Transverse colon (tissue), 4 donors: Measurements from ENCODE around the gene TENM4. TPM values are rescaled to one million over a fixed set of nuclear protein-coding genes. Genes with fewer than 3 reads are reported as not detected.

Source experiments
- DNase-seq: peaks from one replicate; pipeline ENCODE4 v3.0.0-alpha.2; 2019
- H3K27ac ChIP-seq, 4 donors: fragments of 200-600 bp; sonication (generic); 2 replicates each; pipeline ENCODE4 v1.5.1; 2016 to 2018; ENCODE audit warnings: inconsistent platforms in 4 of 4
- H3K27me3 ChIP-seq: fragments of 200-600 bp; sonication (generic); 2 replicates; pipeline ENCODE4 v1.5.1; 2017; ENCODE audit warnings: inconsistent platforms
- H3K36me3 ChIP-seq, 4 donors: fragments of 200-600 bp; sonication (generic); 2 replicates each; pipeline ENCODE4 v1.5.1; 2017 to 2019; ENCODE audit warnings: inconsistent platforms in 4 of 4
- H3K4me1 ChIP-seq, 4 donors: fragments of 200-600 bp; sonication (generic); 2 replicates each; pipeline ENCODE4 v1.5.1; 2017 to 2020; ENCODE audit warnings: inconsistent platforms in 4 of 4
- H3K4me3 ChIP-seq, 4 donors: fragments of 200-600 bp; sonication (generic); 1 replicate in 1 of 4; 2 replicates in 3 of 4; pipeline versions ENCODE4 v1.5.1 to v1.6.1; 2017 to 2019; ENCODE audit warnings: inconsistent platforms in 4 of 4
- H3K9me3 ChIP-seq, 2 donors: fragments of 200-600 bp; sonication (generic); 2 replicates each; pipeline ENCODE4 v1.5.1; 2017 to 2019; ENCODE audit warnings: inconsistent platforms in 2 of 2
- CTCF ChIP-seq, 5 experiments: fragments of 200-600 bp in 3 of 5; fragments of 450-650 bp in 2 of 5; sonication (generic) in 3 of 5; IDR thresholded peaks; 1 replicate in 2 of 5; 2 replicates in 3 of 5; pipeline ENCODE4 v1.5.1; 2016 to 2017; ENCODE audit warnings: antibody characterized with exemption in 5 of 5, inconsistent platforms in 3 of 5, mild to moderate bottlenecking in 2 of 5, moderate library complexity in 1 of 5
- EP300 ChIP-seq: sonication (generic); formaldehyde crosslinking; IDR thresholded peaks from one replicate; pipeline ENCODE4 v1.6.1; 2017; ENCODE audit warnings: antibody characterized with exemption, low read depth
- POLR2A ChIP-seq: fragments of 450-650 bp; IDR thresholded peaks from one replicate; pipeline ENCODE4 v1.6.1; 2016; ENCODE audit warnings: antibody characterized with exemption, mild to moderate bottlenecking, moderate library complexity
- POLR2AphosphoS5 ChIP-seq, 3 donors: sonication (generic); formaldehyde crosslinking; IDR thresholded peaks; one replicate each; pipeline ENCODE4 v1.6.1; 2016; ENCODE audit warnings: antibody characterized with exemption in 3 of 3
- WGBS, 2 donors: methylation state at CpG; one replicate each; pipeline ENCODE4 v1.1.5; 2018; ENCODE audit warnings: low coverage in 1 of 2; 5-methylcytosine and 5-hydroxymethylcytosine counted together
- in situ Hi-C, 4 donors: fragments of 200-750 bp; cut with MboI; loops; one replicate each; pipeline versions ENCODE4 v1.15.0 to v1.15.1; 2017; ENCODE audit warnings: low sequenced_read_pairs in 3 of 4, low pct_ligation_motif_present in 1 of 4, low pct_unique_long_range_greater_than_20kb in 1 of 4
- intact Hi-C: fragments of 100-400 bp; cut with DNase I; formaldehyde crosslinking; loops from one replicate; pipeline ENCODE4 v1.15.1; 2023; ENCODE audit warnings: low total_unique reads
- total RNA-seq, 4 donors: library from RNA; depleted of rRNA; stranded (reverse); fragments of >200 nt; gene quantifications; one replicate each; pipeline ENCODE4 v1.1.0, GENCODE V29; 2016

TENM4 gene
- total RNA-seq, 4 donors from 2014 or later = 0.14 to 0.79 (median 0.39) TPM

GRCh38 chr11:78651923-78652842, 788.6 kb downstream of the TENM4 start:
- Histone ChIP-seq H3K4me1 (no peaks in the 10 kb centered on the region), H3K27ac (no peak overlapping the region), H3K36me3 (no peaks in the 10 kb centered on the region), H3K4me3 (no peak overlapping the region), H3K27me3 (no peaks in the 10 kb centered on the region), H3K9me3 (no peaks in the 10 kb centered on the region)
- WGBS, 2 donors = 78 to 81% methylated on average over 8 to 11 of the region's 11 CpGs
- intact Hi-C loops (loop anchor here (10.0 kb wide), 1 partner anchor 1093 kb away; no protein-coding TSS in a partner anchor), in situ Hi-C loops (loop anchor here (10.0 to 25.0 kb wide), 4 partner anchors 63 to 435 kb away; no protein-coding TSS in a partner anchor)
- no peak for TF ChIP-seq CTCF (IDR thresholded peaks at IDR 0.05)
- TF ChIP-seq EP300 = no peak
- no peak for TF ChIP-seq POLR2AphosphoS5 (IDR thresholded peaks at IDR 0.05)
- TF ChIP-seq POLR2A = no peak
- no peak for DNase-seq

GRCh38 chr11:78651136-78651775, 789.6 kb downstream of the TENM4 start:
- intact Hi-C loops = loop anchor here (10.0 kb wide), 1 partner anchor 1094 kb away; no protein-coding TSS in a partner anchor
- no peak for TF ChIP-seq EP300
- TF ChIP-seq CTCF (IDR thresholded peaks at IDR 0.05) = no peak
- TF ChIP-seq POLR2AphosphoS5 (IDR thresholded peaks at IDR 0.05) = no peak
- TF ChIP-seq POLR2A = no peak
- in situ Hi-C loops = loop anchor here (10.0 to 25.0 kb wide), 4 partner anchors 64 to 436 kb away; no protein-coding TSS in a partner anchor
- H3K27me3 ChIP-seq = no peaks in the 10 kb centered on the region
- H3K36me3 ChIP-seq = no peaks in the 10 kb centered on the region
- 70 to 72% methylated on average over 2 to 13 of the region's 13 CpGs for WGBS, 2 donors
- H3K4me1 ChIP-seq = no peaks in the 10 kb centered on the region
- DNase-seq = no peak
- H3K27ac ChIP-seq = no peak overlapping the region
- no peaks in the 10 kb centered on the region for H3K9me3 ChIP-seq
- H3K4me3 ChIP-seq = no peak overlapping the region

GRCh38 chr11:78649361-78650215, 791.2 kb downstream of the TENM4 start:
- Histone ChIP-seq H3K36me3 (no peaks in the 10 kb centered on the region), H3K27ac (no peak overlapping the region), H3K27me3 (no peaks in the 10 kb centered on the region), H3K4me1 (no peaks in the 10 kb centered on the region), H3K4me3 (no peak overlapping the region), H3K9me3 (no peaks in the 10 kb centered on the region)
- intact Hi-C loops = loop anchor here (5.0 to 10.0 kb wide), 3 partner anchors 428 to 1095 kb away; no protein-coding TSS in a partner anchor
- in situ Hi-C loops = loop anchor here (10.0 to 25.0 kb wide), 4 partner anchors 65 to 438 kb away; no protein-coding TSS in a partner anchor
- WGBS, 2 donors = 80 to 84% methylated on average over 4 to 10 of the region's 10 CpGs
- no peak for DNase-seq
- TF ChIP-seq CTCF (IDR thresholded peaks at IDR 0.05) (no peak), POLR2AphosphoS5 (IDR thresholded peaks at IDR 0.05) (no peak), EP300 (no peak), POLR2A (no peak)
